H1 (cell line): Measurements from ENCODE around the gene COMP. TPM values are rescaled to one million over a fixed set of nuclear protein-coding genes. Genes with fewer than 3 reads are reported as not detected.

Source experiments
- CTCF ChIA-PET: fragments of 300-600 bp; sonication (Branson Sonifier 250); formaldehyde crosslinking; loops from one replicate; lab custom pipeline; 2021; ENCODE audit not compliant: partially characterized antibody; lab: Charles Lee
- POLR2A ChIA-PET: fragments of 300-600 bp; sonication (Branson Sonifier 250); formaldehyde crosslinking; loops from one replicate; lab custom pipeline; 2021; ENCODE audit warnings: inconsistent platforms; ENCODE audit not compliant: partially characterized antibody; lab: Charles Lee
- DNase-seq, 2 experiments: peaks; one replicate each; pipeline versions ENCODE4 v3.0.0 to v3.0.0-alpha.2; 2010 to 2022; ENCODE audit warnings: low spot score in 2 of 2, low read depth in 1 of 2, mixed read lengths in 1 of 2
- FAIRE-seq: peaks from 2 replicates; lab custom pipeline; 2011; peaks lifted over from hg19 to GRCh38; lab: Jason Lieb, UNC
- H2AFZ ChIP-seq: 2 replicates; pipeline ENCODE4 v1.8.1; 2012; ENCODE audit warnings: low read length, inconsistent platforms
- H2AK5ac ChIP-seq: 2 replicates; pipeline ENCODE4 v1.6.1; 2013; ENCODE audit warnings: low read depth, low read length
- H2BK120ac ChIP-seq: replicated peaks from 2 replicates; pipeline ENCODE3; 2013; ENCODE audit warnings: low read depth, low read length, inconsistent platforms
- H2BK12ac ChIP-seq: 2 replicates; pipeline ENCODE4 v1.6.1; 2013; ENCODE audit warnings: low read depth, low read length
- H2BK15ac ChIP-seq: 2 replicates; pipeline ENCODE4 v1.6.1; 2013; ENCODE audit warnings: low read length
- H2BK20ac ChIP-seq: 2 replicates; pipeline ENCODE4 v1.6.1; 2013; ENCODE audit warnings: low read length
- H2BK5ac ChIP-seq: 2 replicates; pipeline ENCODE4 v1.6.1; 2013; ENCODE audit warnings: low read depth, low read length
- H3K14ac ChIP-seq: 2 replicates; pipeline ENCODE4 v1.6.1; 2013; ENCODE audit warnings: inconsistent platforms; ENCODE audit not compliant: insufficient read length
- H3K18ac ChIP-seq: 2 replicates; pipeline ENCODE4 v1.6.1; 2013; ENCODE audit warnings: low read length; ENCODE audit errors: extremely low read depth
- H3K23ac ChIP-seq: 2 replicates; pipeline ENCODE4 v1.6.1; 2013; ENCODE audit warnings: inconsistent platforms; ENCODE audit not compliant: insufficient read length
- H3K23me2 ChIP-seq: 2 replicates; pipeline ENCODE4 v1.6.1; 2013; ENCODE audit warnings: low read depth, low read length
- H3K27ac ChIP-seq: 2 replicates; pipeline ENCODE4 v1.6.1; 2011; ENCODE audit warnings: low read depth, low read length, inconsistent platforms
- H3K27me3 ChIP-seq, 4 experiments: replicated peaks in 1 of 4; 1 replicate in 1 of 4; 2 replicates in 3 of 4; pipeline versions ENCODE4 v1.6.1 to v1.8.1; 2011 to 2013; ENCODE audit warnings: low read length in 3 of 4, mild to moderate bottlenecking in 3 of 4, inconsistent platforms in 2 of 4, mixed read lengths in 2 of 4, moderate library complexity in 1 of 4; ENCODE audit not compliant: control insufficient read depth in 3 of 4, insufficient read depth in 3 of 4; ENCODE audit errors: extremely low read depth in 1 of 4
- H3K36me3 ChIP-seq, 4 experiments: 2 replicates each; pipeline versions ENCODE4 v1.6.1 to v1.8.1; 2011 to 2013; ENCODE audit warnings: mild to moderate bottlenecking in 4 of 4, low read length in 3 of 4, moderate library complexity in 2 of 4, control low read depth in 1 of 4, inconsistent platforms in 1 of 4; ENCODE audit not compliant: insufficient read depth in 4 of 4, control insufficient read depth in 2 of 4
- H3K4ac ChIP-seq: replicated peaks from 2 replicates; pipeline ENCODE3; 2013; ENCODE audit warnings: low read length, low read depth, mixed read lengths, inconsistent platforms; ENCODE audit not compliant: insufficient read length
- H3K4me1 ChIP-seq, 4 experiments: replicated peaks in 1 of 4; 1 replicate in 1 of 4; 2 replicates in 3 of 4; pipeline versions ENCODE4 v1.6.1 to v1.8.1; 2011 to 2013; ENCODE audit warnings: low read length in 3 of 4, inconsistent platforms in 2 of 4, mixed read lengths in 1 of 4; ENCODE audit not compliant: insufficient read depth in 4 of 4, control insufficient read depth in 3 of 4
- H3K4me2 ChIP-seq, 2 experiments: 2 replicates each; pipeline versions ENCODE4 v1.6.1 to v1.8.1; 2011 to 2013; ENCODE audit warnings: low read depth in 2 of 2, low read length in 2 of 2, control low read depth in 1 of 2, inconsistent platforms in 1 of 2, mild to moderate bottlenecking in 1 of 2; ENCODE audit not compliant: insufficient read depth in 1 of 2
- H3K4me3 ChIP-seq, 4 experiments: fragments of 200-600, 300-600 bp in 1 of 4; sonication (generic), shearing (Covaris generic), sonication (Bioruptor Twin) in 1 of 4; 2 replicates each; pipeline versions ENCODE4 v1.5.1 to v1.8.1; 2011 to 2016; ENCODE audit warnings: low read length in 4 of 4, low read depth in 3 of 4, control low read depth in 2 of 4, inconsistent platforms in 2 of 4, mild to moderate bottlenecking in 2 of 4, mixed read lengths in 1 of 4, moderate library complexity in 1 of 4; ENCODE audit not compliant: insufficient read depth in 2 of 4; ENCODE audit errors: extremely low read depth in 1 of 4
- H3K56ac ChIP-seq: replicated peaks from 2 replicates; pipeline ENCODE3; 2013; ENCODE audit warnings: low read depth, mild to moderate bottlenecking, mixed read lengths, low read length, inconsistent platforms; ENCODE audit not compliant: insufficient read length
- H3K79me1 ChIP-seq: 2 replicates; pipeline ENCODE4 v1.6.1; 2013; ENCODE audit warnings: low read depth, low read length, control low read depth
- H3K79me2 ChIP-seq, 2 experiments: 2 replicates each; pipeline versions ENCODE4 v1.6.1 to v1.8.1; 2012 to 2013; ENCODE audit warnings: low read length in 2 of 2, mild to moderate bottlenecking in 2 of 2, inconsistent platforms in 1 of 2; ENCODE audit not compliant: insufficient read depth in 2 of 2, control insufficient read depth in 1 of 2
- H3K9ac ChIP-seq, 4 experiments: replicated peaks in 1 of 4; 1 replicate in 1 of 4; 2 replicates in 3 of 4; pipeline versions ENCODE4 v1.6.1 to v1.8.1; 2011 to 2013; ENCODE audit warnings: low read depth in 3 of 4, low read length in 3 of 4, control low read depth in 2 of 4, mild to moderate bottlenecking in 2 of 4, moderate library complexity in 2 of 4, inconsistent platforms in 1 of 4; ENCODE audit errors: extremely low read depth in 1 of 4
- H3K9me3 ChIP-seq, 2 experiments: 2 replicates each; pipeline versions ENCODE4 v1.6.1 to v1.8.1; 2012 to 2013; ENCODE audit warnings: mild to moderate bottlenecking in 2 of 2, moderate library complexity in 2 of 2, control low read depth in 1 of 2, inconsistent platforms in 1 of 2, low read depth in 1 of 2, low read length in 1 of 2, mixed read lengths in 1 of 2; ENCODE audit not compliant: insufficient read depth in 2 of 2
- H4K20me1 ChIP-seq, 2 experiments: replicated peaks in 1 of 2; 2 replicates each; pipeline versions ENCODE3 to v1.8.1; 2011 to 2013; ENCODE audit warnings: inconsistent platforms in 2 of 2, low read length in 2 of 2, mild to moderate bottlenecking in 1 of 2; ENCODE audit not compliant: insufficient read depth in 2 of 2, control insufficient read depth in 1 of 2
- H4K5ac ChIP-seq: 2 replicates; pipeline ENCODE4 v1.6.1; 2013; ENCODE audit warnings: low read length, low read depth, mixed read lengths, inconsistent platforms; ENCODE audit not compliant: insufficient read length
- H4K8ac ChIP-seq: 2 replicates; pipeline ENCODE4 v1.8.0; 2013; ENCODE audit warnings: mild to moderate bottlenecking, moderate library complexity, low read length, inconsistent platforms; ENCODE audit not compliant: insufficient read depth; ENCODE audit errors: extremely low read depth
- H4K91ac ChIP-seq: replicated peaks from 2 replicates; pipeline ENCODE3; 2013; ENCODE audit warnings: low read length, mixed read lengths, inconsistent platforms; ENCODE audit not compliant: insufficient read length
- CBX5 ChIP-seq: fragments of 300-800, 300-1000 bp; sonication (generic); IDR thresholded peaks from 2 replicates; pipeline ENCODE4 v1.7.1; 2016; ENCODE audit warnings: antibody characterized with exemption, low read length, low read depth
- CHD1 ChIP-seq: IDR thresholded peaks from 2 replicates; pipeline ENCODE4 v1.6.1; 2012; ENCODE audit warnings: low read depth, low read length, improper control_type of control experiment
- RNF2 ChIP-seq: fragments of 200-900, 300-1000 bp; sonication (generic); IDR thresholded peaks from 2 replicates; pipeline ENCODE4 v1.7.1; 2016; ENCODE audit warnings: borderline replicate concordance, low read depth, mild to moderate bottlenecking, antibody characterized with exemption, low read length; ENCODE audit not compliant: poor library complexity, severe bottlenecking; ENCODE audit errors: missing control alignments
- RXRA ChIP-seq: IDR thresholded peaks from 2 replicates; pipeline ENCODE4 v1.6.1; 2011; ENCODE audit warnings: low read depth, mild to moderate bottlenecking, low read length, moderate library complexity; ENCODE audit not compliant: insufficient read depth
- SAP30 ChIP-seq: fragments of 300-600 bp; sonication (generic); IDR thresholded peaks from 2 replicates; pipeline ENCODE4 v1.7.1; 2012; ENCODE audit warnings: low read length, moderate library complexity, mild to moderate bottlenecking, inconsistent platforms; ENCODE audit not compliant: insufficient read depth, insufficient replicate concordance
- SIN3A ChIP-seq, 2 experiments: IDR thresholded peaks in 1 of 2; conservative IDR thresholded peaks in 1 of 2; 2 replicates each; pipeline ENCODE4 v1.6.1; 2011 to 2012; ENCODE audit warnings: low read length in 2 of 2, improper control_type of control experiment in 1 of 2, low read depth in 1 of 2, mild to moderate bottlenecking in 1 of 2
- SP1 ChIP-seq: IDR thresholded peaks from 2 replicates; pipeline ENCODE4 v1.6.1; 2011; ENCODE audit warnings: low read depth, low read length
- SP2 ChIP-seq: IDR thresholded peaks from 2 replicates; pipeline ENCODE4 v1.6.1; 2012; ENCODE audit warnings: mild to moderate bottlenecking, low read length, inconsistent platforms
- ZNF274 ChIP-seq: IDR thresholded peaks from 2 replicates; pipeline ENCODE4 v1.7.0; 2012; ENCODE audit warnings: low read length, borderline replicate concordance; ENCODE audit errors: extremely low read depth
- WGBS, 2 experiments: shearing (Covaris generic) in 1 of 2; methylation state at CpG; one replicate each; pipeline versions ENCODE4 v1.1.6 to v1.1.7; 2013 to 2015; ENCODE audit warnings: low lambda C conversion rate in 2 of 2, mixed read lengths in 2 of 2, inconsistent platforms in 1 of 2, low coverage in 1 of 2, missing lambda C conversion rate in 1 of 2; ENCODE audit not compliant: insufficient replicate concordance in 2 of 2, insufficient coverage in 1 of 2, insufficient read length in 1 of 2; ENCODE audit errors: extremely low coverage in 1 of 2, missing lambda C conversion rate in 1 of 2; 5-methylcytosine and 5-hydroxymethylcytosine counted together
- polyA plus RNA-seq, 7 experiments: library from polyadenylated mRNA; depleted of rRNA in 3 of 7; stranded (reverse) in 5 of 7; unstranded in 2 of 7; fragments of >200 nt in 5 of 7; fragments of 200-250 nt in 2 of 7; gene quantifications; 1 replicate in 5 of 7; 2 replicates in 1 of 7; 4 replicates in 1 of 7; pipeline versions ENCODE4 v1.2.1 to v1.2.3, GENCODE V29; 2011 to 2013; ENCODE audit warnings: missing spikeins in 2 of 7, mixed read lengths in 2 of 7
- total RNA-seq: library from RNA; stranded (reverse); fragmentation: NEBNext Ultra II Directional; extraction: Animal tissue kit (Norgen Biotek cat#: 25700); gene quantifications from 2 replicates; pipeline ENCODE4 v1.2.1, GENCODE V29; 2021
- TF ChIP-seq, protein P1 (sequence below), 3 experiments: IDR thresholded peaks; 1 replicate in 2 of 3; 2 replicates in 1 of 3; pipeline versions ENCODE4 v1.5.1 to v1.6.1; 2011; ENCODE audit warnings: low read length in 3 of 3, mild to moderate bottlenecking in 3 of 3, inconsistent platforms in 2 of 3, low read depth in 1 of 3, moderate library complexity in 1 of 3; ENCODE audit not compliant: insufficient read depth in 1 of 3; ENCODE audit errors: control extremely low read depth in 1 of 3

Gene COMP
- total and polyA plus RNA-seq, 2 of the 8 experiments (the other 6 are each of a cell fraction or from before 2014, with no cell fraction given) = 0.17 TPM

DNA sequence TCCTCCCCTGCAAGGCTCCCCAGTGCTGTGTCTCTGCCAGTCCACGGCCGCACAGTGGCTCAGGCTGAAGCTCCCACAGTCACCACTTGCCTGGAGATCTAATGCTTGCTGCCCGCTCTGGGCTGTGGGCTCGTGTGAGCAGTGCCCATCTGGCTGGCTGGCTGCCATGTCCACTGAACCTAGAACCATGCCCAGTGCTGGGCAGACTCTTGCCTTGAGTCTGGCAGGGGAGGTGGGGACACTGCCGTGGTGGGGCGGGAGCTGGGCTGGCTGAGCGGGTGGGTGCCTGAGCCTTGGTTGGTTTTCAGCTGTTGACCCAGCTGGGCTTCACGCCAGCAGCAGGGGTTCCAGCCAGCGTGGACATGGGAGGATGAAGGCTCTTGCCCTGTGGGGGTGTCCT is 55.4 kb downstream of the COMP start:
- no peak overlapping the region for H3K56ac ChIP-seq
- H4K5ac ChIP-seq = no peak overlapping the region
- H4K91ac ChIP-seq = no peak overlapping the region
- no peak overlapping the region for H3K23ac ChIP-seq
- no peak overlapping the region for H2BK15ac ChIP-seq
- no peak overlapping the region for H3K4ac ChIP-seq
- no peak overlapping the region for H3K18ac ChIP-seq
- POLR2A ChIA-PET = interaction anchor here (0.6 kb wide), 1 partner anchor 40 kb away, joined by 3 read pairs; no protein-coding TSS in a partner anchor
- no peak overlapping the region for H2AFZ ChIP-seq
- no peaks in the 10 kb centered on the region for H3K79me2 ChIP-seq
- no peak for DNase-seq
- H3K4me3 ChIP-seq = no peak overlapping the region
- CTCF ChIA-PET = interaction anchor here (1.1 kb wide), 1 partner anchor 113 kb away, joined by 3 read pairs; no protein-coding TSS in a partner anchor
- no peaks in the 10 kb centered on the region for H3K9me3 ChIP-seq
- H3K79me1 ChIP-seq = peaks cover 2% of the 10 kb centered on the region; the same call in 1 of the 2 replicates
- no peak overlapping the region for H3K14ac ChIP-seq
- 0 out of 2 replicates have a peak overlapping the region, but pooled peaks have one; percentile 24 for H2AK5ac ChIP-seq
- H3K27me3 ChIP-seq = no peaks in the 10 kb centered on the region
- H2BK5ac ChIP-seq = no peak overlapping the region
- no peak overlapping the region for H4K8ac ChIP-seq
- H3K23me2 ChIP-seq = no peaks in the 10 kb centered on the region
- no peaks in the 10 kb centered on the region for H3K36me3 ChIP-seq
- WGBS, 2 experiments = 97% methylated on average over 9 of the region's 9 CpGs; no CpG with 5 or more reads in 1 of the 2 experiments
- no peak for FAIRE-seq
- no peak overlapping the region for H3K4me2 ChIP-seq
- H4K20me1 ChIP-seq = peaks cover 2 to 8% of the 10 kb centered on the region in 2 experiments
- no peak overlapping the region for H3K9ac ChIP-seq
- no peak overlapping the region for H2BK12ac ChIP-seq
- H2BK20ac ChIP-seq = no peak overlapping the region
- H3K4me1 ChIP-seq = peaks cover 0 to 3% (median 0%) of the 10 kb centered on the region in 4 experiments; a peak in 1 of 7 replicates
- H3K27ac ChIP-seq = no peak overlapping the region
- no peak overlapping the region for H2BK120ac ChIP-seq
- TF ChIP-seq SP2 (no peak), CBX5 (no peak), ZNF274 (no peak), CHD1 (no peak), SAP30 (no peak), SIN3A (conservative IDR thresholded peaks at IDR 0.05 in 1 of 2, IDR thresholded peaks at IDR 0.05 in 1 of 2; ENCODE audit: low read depth in 1 of 2, low read length in 2 of 2) (no peak), RNF2 (no peak), RXRA (no peak), SP1 (no peak)
- TF ChIP-seq, protein P1, sequence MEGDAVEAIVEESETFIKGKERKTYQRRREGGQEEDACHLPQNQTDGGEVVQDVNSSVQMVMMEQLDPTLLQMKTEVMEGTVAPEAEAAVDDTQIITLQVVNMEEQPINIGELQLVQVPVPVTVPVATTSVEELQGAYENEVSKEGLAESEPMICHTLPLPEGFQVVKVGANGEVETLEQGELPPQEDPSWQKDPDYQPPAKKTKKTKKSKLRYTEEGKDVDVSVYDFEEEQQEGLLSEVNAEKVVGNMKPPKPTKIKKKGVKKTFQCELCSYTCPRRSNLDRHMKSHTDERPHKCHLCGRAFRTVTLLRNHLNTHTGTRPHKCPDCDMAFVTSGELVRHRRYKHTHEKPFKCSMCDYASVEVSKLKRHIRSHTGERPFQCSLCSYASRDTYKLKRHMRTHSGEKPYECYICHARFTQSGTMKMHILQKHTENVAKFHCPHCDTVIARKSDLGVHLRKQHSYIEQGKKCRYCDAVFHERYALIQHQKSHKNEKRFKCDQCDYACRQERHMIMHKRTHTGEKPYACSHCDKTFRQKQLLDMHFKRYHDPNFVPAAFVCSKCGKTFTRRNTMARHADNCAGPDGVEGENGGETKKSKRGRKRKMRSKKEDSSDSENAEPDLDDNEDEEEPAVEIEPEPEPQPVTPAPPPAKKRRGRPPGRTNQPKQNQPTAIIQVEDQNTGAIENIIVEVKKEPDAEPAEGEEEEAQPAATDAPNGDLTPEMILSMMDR (IDR thresholded peaks at IDR 0.05; ENCODE audit: control extremely low read depth in 1 of 3, insufficient read depth in 1 of 3, low read depth in 1 of 3, low read length in 3 of 3) = no peak
